Measurements from ENCODE around the gene JAM3. TPM values are rescaled to one million over a fixed set of nuclear protein-coding genes. Genes with fewer than 3 reads are reported as not detected.
A peak's percentile ranks its signal among the peaks of the same experiment; 100 is the strongest.

Gene JAM3
- total and polyA plus RNA-seq, 2 of the 4 experiments (the other 2 are of a cell fraction): 38.0 to 71.5 TPM

DNA sequence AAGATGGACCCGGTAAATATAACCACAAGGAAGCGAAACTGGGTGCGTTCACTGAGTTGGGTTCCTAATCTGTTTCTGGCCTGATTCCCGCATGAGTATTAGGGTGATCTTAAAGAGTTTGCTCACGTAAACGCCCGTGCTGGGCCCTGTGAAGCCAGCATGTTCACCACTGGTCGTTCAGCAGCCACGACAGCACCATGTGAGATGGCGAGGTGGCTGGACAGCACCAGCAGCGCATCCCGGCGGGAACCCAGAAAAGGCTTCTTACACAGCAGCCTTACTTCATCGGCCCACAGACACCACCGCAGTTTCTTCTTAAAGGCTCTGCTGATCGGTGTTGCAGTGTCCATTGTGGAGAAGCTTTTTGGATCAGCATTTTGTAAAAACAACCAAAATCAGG, 80.5 kb downstream of the JAM3 start:
- Histone ChIP-seq H3K27ac (ENCODE audit: insufficient read depth, low read length) (no peak overlapping the region), H3K23ac (ENCODE audit: low read depth, low read length) (no peak overlapping the region), H4K20me1 (ENCODE audit: insufficient read depth, low read length) (no peaks in the 10 kb centered on the region; the same call in 1 of the 2 replicates), H2AK9ac (replicated peaks; ENCODE audit: low read depth, low read length, poor library complexity) (no peak overlapping the region), H4K91ac (ENCODE audit: insufficient read depth, low read depth, low read length) (no peak overlapping the region), H3K9me3 (ENCODE audit: control insufficient read depth, insufficient read depth, low read length) (no peaks in the 10 kb centered on the region), H3K56ac (ENCODE audit: extremely low read depth, insufficient read depth, low read length) (no peak overlapping the region), H3K9me1 (ENCODE audit: insufficient read depth, low read length) (no peaks in the 10 kb centered on the region), H2BK5ac (ENCODE audit: low read depth, low read length, poor library complexity, severe bottlenecking) (no peak overlapping the region), H3K4me1 (ENCODE audit: control insufficient read depth, insufficient read depth, low read length) (peaks cover 9% of the 10 kb centered on the region; the same call in 1 of the 2 replicates), H2AFZ (replicated peaks; ENCODE audit: low read length, poor library complexity) (no peak overlapping the region), H3K27me3 (ENCODE audit: control insufficient read depth, insufficient read depth, low read length) (no peaks in the 10 kb centered on the region), H2BK20ac (ENCODE audit: low read depth, low read length) (no peak overlapping the region), H3K36me3 (ENCODE audit: control insufficient read depth, insufficient read depth, low read length) (peaks cover 29% of the 10 kb centered on the region), H2BK15ac (ENCODE audit: low read depth, low read length) (no peak overlapping the region), H3K18ac (ENCODE audit: low read depth, low read length) (no peak overlapping the region), H2AK5ac (ENCODE audit: low read depth, low read length) (no peak overlapping the region), H3K9ac (ENCODE audit: low read depth, low read length) (no peak overlapping the region), H3K4me3 (ENCODE audit: insufficient read depth, low read depth, low read length) (no peak overlapping the region), H3K79me1 (ENCODE audit: low read depth in 1 of 2, low read length in 2 of 2) (peaks cover 2 to 3% of the 10 kb centered on the region in 2 experiments; a peak in 1 of 4 replicates), H4K8ac (ENCODE audit: low read depth in 2 of 2, low read length in 2 of 2) (no peak overlapping the region), H3K4ac (ENCODE audit: low read depth, low read length) (no peak overlapping the region), H2BK120ac (ENCODE audit: low read depth, low read length) (no peak overlapping the region), H3K4me2 (ENCODE audit: low read depth, low read length) (no peak overlapping the region), H4K5ac (ENCODE audit: low read depth, low read length) (no peak overlapping the region), H3K14ac (replicated peaks; ENCODE audit: low read depth, low read length) (no peak overlapping the region)
- intact Hi-C loops (cut with micrococcal nuclease): no loop called here
- ATAC-seq (ENCODE audit: low read depth) (no peak), DNase-seq (no peak)
- ChIA-PET POLR2A (ENCODE audit: unreplicated experiment) (no interaction called here), CTCF (interaction anchor here (1.8 kb wide), 1 partner anchor 12 kb away, joined by 5 read pairs; no protein-coding TSS in a partner anchor)
- in situ Hi-C loops (cut with MboI; ENCODE audit: low sequenced_read_pairs): loop anchor here (10.0 kb wide), 1 partner anchor 225 kb away; no protein-coding TSS in a partner anchor
- no peak for TF ChIP-seq RFX5 (IDR thresholded peaks at IDR 0.05; ENCODE audit: low read depth, low read length)
- TF ChIP-seq CEBPB (IDR thresholded peaks at IDR 0.05; ENCODE audit: low read depth, low read length): no peak
- TF ChIP-seq MAZ (IDR thresholded peaks at IDR 0.05; ENCODE audit: borderline replicate concordance, low read depth, low read length): no peak
- TF ChIP-seq USF2 (IDR thresholded peaks at IDR 0.05; ENCODE audit: low read depth, low read length): no peak
- no peak for TF ChIP-seq POLR2A (IDR thresholded peaks at IDR 0.05; ENCODE audit: low read depth, low read length)
- TF ChIP-seq, protein P1, sequence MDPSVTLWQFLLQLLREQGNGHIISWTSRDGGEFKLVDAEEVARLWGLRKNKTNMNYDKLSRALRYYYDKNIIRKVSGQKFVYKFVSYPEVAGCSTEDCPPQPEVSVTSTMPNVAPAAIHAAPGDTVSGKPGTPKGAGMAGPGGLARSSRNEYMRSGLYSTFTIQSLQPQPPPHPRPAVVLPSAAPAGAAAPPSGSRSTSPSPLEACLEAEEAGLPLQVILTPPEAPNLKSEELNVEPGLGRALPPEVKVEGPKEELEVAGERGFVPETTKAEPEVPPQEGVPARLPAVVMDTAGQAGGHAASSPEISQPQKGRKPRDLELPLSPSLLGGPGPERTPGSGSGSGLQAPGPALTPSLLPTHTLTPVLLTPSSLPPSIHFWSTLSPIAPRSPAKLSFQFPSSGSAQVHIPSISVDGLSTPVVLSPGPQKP (IDR thresholded peaks at IDR 0.05; ENCODE audit: borderline replicate concordance, low read depth, low read length): no peak
- no peak for TF ChIP-seq RCOR1 (IDR thresholded peaks at IDR 0.05; ENCODE audit: insufficient replicate concordance, low read length)
- TF ChIP-seq NFE2L2 (IDR thresholded peaks at IDR 0.05; ENCODE audit: low read depth, low read length): no peak
- dilution Hi-C loops (cut with HindIII; ENCODE audit: low sequenced_read_pairs, unreplicated experiment): no loop called here
- TSS peak; percentile 69 for BruUV-seq (replicated peaks)
- 94% methylated on average over 10 of the region's 16 CpGs; no CpG with 5 or more reads in 1 of the 2 experiments for WGBS, 2 experiments (ENCODE audit: extremely low coverage in 2 of 2, insufficient read length in 1 of 2)
